Globus pallidus (tissue), 1 donor: ENCODE measurements around the gene PCDHA1.

ENCODE experiments used
- DNase-seq: peaks from one replicate; pipeline ENCODE4 v3.0.0-alpha.2; 2015; ENCODE audit warnings: low spot score

PCDHA1 gene

DNA sequence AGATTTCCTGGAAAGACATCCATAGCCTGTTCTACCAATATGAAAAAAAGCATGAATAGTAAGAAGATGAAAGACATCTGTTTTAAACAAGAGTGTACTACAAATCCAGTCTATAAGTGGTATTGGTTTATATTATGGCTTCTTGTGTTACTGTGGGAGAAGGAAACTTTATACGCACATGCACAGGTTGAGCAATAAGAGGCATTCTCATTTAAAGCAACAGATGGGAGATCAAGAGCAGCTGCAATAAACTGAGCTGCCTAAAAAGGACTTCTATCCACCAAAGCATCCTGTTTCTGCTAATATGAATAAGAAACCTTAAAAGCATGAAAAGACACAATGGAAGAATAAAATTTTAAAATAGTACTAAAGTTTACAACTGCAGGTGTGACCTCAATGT lies 256.6 kb downstream of the PCDHA1 start:
- no peak for DNase-seq

DNA sequence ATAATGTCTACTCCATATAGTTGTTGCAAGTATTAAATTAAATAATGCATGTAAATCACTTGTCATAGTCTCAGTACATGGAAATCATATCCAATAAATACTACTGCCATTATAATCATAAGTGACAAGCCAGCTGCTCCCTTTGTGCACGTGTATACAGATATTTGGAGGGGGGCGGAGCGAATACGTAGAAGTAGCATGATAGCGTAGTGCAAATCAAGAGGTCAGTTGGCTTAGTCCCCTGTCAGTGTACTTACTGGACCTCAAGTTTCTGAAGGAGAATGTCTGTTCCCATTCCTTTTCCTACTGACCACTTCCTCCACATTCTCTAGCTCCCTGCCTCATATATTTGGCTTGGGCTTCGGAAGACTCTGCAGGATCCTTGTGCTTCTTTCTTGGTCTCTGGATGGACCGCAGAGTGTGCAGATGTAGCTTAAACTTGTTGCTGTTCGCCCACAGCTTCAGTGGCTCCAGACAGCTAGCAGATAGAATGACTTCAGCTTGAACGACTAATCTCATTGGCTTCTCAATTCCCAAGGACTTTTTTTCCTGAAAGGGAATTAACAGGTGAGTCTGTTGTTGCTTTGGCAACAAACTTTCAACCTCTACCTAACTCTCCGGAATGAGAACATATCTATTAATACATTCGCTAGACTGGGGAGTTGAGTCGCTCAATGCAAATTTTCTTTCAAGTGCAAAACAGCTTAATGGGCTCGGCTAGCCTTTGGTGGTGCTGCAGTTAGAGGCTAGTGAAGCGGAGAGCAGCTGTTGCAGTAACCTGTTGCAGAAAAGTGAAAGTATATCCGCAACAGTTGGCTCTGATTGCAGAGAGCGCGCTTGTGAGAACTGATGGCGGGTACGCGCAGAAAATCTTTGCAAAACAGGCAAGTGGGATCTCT lies 264.9 kb downstream of the PCDHA1 start, which contains the start of gene PCDHB1:
Gene PCDHB1 (plus strand): TSS at position 753 of the 899 bp plus-strand sequence. CDS start 97 bp downstream, at position 850.
- DNase-seq: no peak

- no peak for DNase-seq
Observed at GRCh38 chr5:141051521-141051866, 265.6 kb downstream of the PCDHA1 start.
